ENCODE measurements around the gene TRIM47.
"Not testable (repeated sequence)": the region's sequence is repeated elsewhere in the genome, so short reads cannot be mapped to it uniquely, and the experiment has no call there.

Gene TRIM47

DNA sequence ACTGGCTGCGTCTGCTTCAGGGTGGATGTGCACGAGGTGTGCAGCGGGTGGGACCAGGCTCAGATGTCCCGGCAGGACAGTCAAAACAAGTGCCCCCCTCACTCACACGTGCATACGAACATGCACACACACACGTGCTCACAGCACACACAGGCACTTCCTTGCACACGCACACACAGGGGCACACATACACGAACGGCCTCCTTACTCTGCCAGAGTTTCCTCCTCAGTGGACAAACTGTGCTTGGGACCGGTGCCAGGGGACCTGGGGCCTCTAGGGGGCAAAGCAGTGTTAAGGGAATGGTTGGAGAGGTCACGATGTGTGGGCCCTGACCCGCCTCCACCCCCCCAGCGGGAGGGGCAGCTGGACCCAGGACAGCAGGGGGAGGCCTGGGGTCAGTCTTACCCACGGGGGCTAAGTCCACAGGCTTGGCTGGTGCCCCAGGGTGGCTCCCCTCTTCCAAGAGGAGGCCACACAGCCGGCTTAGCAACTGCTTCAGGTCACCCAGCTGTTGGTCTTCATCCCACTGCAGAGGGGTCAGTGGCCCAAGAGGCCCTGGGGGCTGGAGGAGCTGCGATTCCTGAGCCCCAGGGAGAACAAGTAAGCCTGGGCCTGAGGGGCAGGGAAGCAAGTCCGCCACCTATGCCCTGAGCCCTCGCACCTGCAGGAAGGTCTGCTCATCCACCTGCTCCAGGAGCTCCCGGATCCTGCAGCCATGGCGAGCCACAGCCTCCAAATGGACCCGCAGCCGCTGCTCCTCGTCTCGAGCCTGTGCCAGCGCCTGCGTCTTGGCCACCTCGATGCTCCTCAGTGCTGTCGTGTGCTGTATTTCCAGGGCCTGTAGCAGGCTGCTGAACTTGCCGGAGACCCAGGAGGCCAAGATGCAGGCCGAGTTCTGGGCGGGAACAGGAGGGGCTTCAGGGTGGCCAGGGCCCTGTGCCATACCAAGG, 13.5 kb upstream of the TRIM47 start:
- no peak for DNase-seq (ENCODE audit: low read depth, low spot score)

GRCh38 chr17:75891022-75891604, 12.7 kb upstream of the TRIM47 start:
- DNase-seq (ENCODE audit: low read depth, low spot score) = no peak

DNA sequence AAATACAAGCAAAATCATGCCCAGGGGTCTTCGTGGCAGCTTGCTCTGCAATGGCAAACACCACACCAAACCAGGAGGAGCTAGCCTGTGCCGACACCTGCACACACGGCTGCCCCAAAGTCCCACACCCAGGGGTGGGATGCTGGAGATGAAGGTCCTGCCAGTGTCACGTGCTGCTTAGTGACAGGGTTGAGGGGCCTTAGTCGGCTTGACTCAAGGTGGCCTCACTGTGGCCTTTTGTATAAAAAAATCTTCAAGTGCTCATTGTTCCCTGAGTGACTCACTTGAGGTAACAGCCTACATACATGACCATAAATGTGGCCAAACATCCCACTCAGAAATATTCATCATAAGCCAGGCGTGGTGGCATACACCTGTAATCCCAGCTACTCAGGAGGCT, 11.1 kb upstream of the TRIM47 start:
- no peak for DNase-seq (ENCODE audit: low read depth, low spot score)

DNA sequence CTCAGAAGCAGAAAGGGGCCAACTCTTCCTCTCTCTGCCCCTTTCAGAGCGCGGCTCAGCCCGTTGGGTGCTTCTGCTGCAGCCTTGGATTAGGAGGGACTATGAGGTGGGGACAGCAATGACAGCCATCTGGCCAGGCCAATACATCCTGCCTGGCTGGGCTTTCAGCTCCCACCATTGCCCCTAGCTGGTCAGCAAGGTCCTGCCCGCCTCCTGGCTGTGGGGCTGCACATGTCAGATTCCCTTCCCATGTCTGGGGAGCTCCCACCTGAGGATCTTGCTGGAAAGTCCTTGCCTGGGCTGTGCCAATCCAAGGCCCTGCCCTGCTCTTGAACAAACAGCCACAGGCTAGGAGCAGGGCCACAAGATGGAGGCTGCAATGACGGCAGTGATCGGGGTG, 10.1 kb upstream of the TRIM47 start:
- DNase-seq (ENCODE audit: low read depth, low spot score) = no peak

DNA sequence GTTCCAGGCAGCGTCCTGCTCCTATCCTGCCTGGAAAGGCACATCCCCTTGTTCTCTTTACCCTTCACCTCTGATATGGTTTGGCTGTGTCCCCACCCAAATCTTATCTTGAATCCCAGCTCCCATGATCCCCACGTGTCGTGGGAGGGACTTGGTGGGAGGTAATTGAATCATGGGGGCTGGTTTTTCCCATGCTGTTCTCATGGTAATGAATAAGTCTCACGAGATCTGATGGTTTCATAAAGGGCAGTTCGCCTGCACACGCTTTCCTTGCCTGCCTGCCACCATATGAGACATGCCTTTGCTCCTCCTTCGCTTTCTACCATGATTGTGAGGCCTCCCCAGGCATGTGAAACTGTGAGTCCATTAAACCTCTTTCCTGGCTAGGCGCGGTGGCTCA, 7.5 kb upstream of the TRIM47 start:
- DNase-seq (ENCODE audit: low read depth, low spot score) = not testable (repeated sequence)

DNA sequence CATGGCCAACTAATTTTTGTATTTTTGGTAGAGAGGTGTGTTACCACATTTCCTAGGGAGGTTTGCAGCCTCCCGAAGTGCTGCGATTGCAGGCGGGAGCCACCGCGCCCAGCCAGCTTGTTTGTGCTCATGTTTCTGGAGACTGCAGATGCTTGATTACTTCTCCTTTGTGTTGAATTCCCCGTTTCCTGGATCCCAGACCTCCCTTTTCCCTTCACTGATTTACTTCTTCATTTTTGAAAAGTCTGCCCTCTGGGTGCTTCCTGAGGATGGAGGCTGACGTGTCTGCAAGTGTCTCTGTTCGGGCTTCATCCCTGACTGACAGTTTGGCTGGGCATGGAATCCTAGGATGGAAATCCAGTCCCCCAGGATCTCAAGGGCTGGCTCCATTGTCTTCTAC, 7.0 kb upstream of the TRIM47 start:
- DNase-seq (ENCODE audit: low read depth, low spot score) = no peak

DNA sequence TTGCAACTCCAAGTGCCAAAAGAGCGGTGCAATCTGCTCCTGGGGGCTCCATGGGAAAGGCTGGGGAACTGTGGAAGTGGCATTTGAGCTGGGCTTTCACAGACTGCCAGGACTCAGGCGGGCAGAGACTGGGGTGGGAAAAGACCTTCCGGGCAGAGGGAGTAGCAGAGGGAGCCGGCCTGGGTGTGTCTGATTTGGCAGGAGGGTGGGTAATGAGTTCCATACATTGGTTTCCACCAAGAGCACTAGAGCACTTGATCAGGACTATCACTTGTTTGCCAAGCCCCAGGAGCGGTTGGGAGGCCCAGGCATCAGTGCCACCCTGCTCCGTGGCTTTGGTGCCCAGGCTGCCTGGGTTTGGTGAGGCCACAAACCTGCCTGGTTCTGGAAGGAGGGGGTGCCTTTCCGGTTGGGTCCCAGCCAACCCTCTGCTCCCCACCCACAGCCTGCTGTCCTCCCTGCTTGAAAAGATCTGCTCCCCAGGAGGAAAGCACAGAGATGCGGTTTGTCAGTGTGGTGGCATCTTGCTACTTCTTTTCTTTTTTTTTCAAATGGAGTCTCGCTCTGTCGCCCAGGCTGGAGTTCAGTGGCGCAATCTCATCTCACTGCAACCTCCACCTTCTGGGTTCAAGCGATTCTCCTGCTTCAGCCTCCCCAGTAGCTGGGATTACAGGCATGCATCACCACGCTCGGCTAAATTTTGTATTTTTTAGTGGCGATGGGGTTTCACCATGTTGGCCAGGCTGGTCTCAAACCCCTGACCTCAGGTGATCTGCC, 3.5 kb upstream of the TRIM47 start:
- DNase-seq (ENCODE audit: low read depth, low spot score) = no peak

- DNase-seq (ENCODE audit: low read depth, low spot score) = no peak
These were observed 1.9 kb upstream of the TRIM47 start for GRCh38 chr17:75880266-75880665.

DNA sequence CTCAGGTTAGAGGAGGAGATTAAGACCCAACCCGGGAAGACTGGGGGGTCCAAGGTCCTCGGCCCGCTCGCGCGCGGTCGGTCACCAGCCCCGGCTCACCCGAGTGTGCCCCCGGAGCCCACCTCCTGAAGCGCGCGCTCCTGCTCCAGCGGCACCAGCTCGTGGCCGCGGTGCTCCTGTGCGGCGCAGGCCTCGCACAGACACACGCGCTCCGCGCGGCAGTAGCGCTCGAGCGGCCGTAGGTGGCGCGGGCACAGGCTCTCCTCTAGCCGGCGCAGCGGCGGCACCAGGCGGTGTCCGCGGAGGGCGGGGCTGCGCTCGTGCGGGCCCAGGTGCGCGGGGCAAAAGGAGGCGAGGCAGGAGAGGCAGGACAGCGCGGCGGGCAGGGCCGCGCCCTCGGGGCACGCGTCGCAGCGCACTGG, 618 bp downstream of the TRIM47 start:
- DNase-seq (ENCODE audit: low read depth, low spot score) = no peak

- no peak for DNase-seq (ENCODE audit: low read depth, low spot score)
These were observed 1.2 kb downstream of the TRIM47 start for GRCh38 chr17:75876938-75877751.

DNA sequence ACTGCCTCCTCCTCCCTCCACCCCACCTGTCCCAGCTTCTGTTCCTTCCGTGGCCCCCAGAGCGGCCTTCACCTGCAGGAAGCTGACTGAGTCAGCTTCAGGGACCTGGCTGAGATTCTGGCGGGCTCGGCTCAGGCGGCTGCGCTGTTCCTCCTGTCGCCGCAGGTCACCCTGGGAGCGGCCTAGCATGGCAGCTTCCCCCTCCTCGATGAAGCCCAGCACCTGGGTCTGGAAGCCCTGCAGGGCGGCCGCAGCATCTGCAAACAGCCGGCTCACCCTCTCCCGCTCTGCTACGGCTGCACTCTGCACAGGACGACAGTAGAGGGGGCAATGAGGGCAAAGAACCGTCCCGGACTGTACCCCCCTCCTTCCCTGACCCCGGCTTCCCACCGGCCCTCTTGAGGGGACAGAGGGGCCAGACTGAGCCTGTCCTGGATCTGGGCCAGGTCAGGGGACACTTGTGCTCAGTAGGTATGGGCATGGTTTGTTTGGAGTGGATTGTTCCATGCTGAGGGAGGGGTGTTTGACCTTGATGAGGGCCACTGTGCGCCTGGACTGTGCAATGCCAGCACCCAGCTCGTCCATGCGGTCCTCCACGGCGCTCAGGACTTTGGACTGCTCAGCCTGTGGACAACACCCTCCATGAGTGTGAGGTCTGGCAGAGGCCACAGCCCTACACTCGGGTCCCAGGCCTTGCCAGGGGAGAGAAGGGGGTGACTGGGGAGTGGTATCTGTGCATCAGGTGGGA, 2.0 kb downstream of the TRIM47 start:
- DNase-seq (ENCODE audit: low read depth, low spot score) = no peak

DNA sequence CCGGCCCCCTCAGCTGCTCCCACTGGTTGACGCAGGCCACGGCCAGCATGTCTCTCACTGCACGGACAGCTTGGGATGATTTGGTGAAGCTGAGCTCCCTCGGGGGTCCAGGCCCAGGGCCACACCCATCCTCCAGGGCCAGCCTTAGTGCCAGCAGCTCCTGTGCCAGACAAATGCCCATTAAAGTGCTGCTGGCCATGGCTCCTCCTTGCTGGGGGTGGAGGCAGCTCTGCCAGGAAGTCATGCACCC, 2.5 kb downstream of the TRIM47 start:
- DNase-seq (ENCODE audit: low read depth, low spot score) = no peak

GRCh38 chr17:75875182-75875939, 3.0 kb downstream of the TRIM47 start:
- DNase-seq (ENCODE audit: low read depth, low spot score) = no peak

- DNase-seq (ENCODE audit: low read depth, low spot score) = no peak
These were observed 3.8 kb downstream of the TRIM47 start for GRCh38 chr17:75874323-75875181.

- DNase-seq (ENCODE audit: low read depth, low spot score) = no peak
These were observed 4.6 kb downstream of the TRIM47 start for GRCh38 chr17:75873587-75874322.

GRCh38 chr17:75872434-75873351, 5.7 kb downstream of the TRIM47 start:
- DNase-seq (ENCODE audit: low read depth, low spot score) = no peak

- DNase-seq (ENCODE audit: low read depth, low spot score) = not testable (repeated sequence)
These were observed 8.2 kb downstream of the TRIM47 start for GRCh38 chr17:75870228-75870627.
